CD4-positive, alpha-beta T cell treated with Interleukin-17A for 4 hours (primary cell): Measurements from ENCODE around the gene KLF13.
A peak's percentile ranks its signal among the peaks of the same experiment; 100 is the strongest.

Source experiments
- DNase-seq: peaks from one replicate; pipeline ENCODE4 v3.0.0-alpha.2; 2020; ENCODE audit warnings: mixed read lengths

The KLF13 gene

GRCh38 chr15:31317421-31318327 is 9.0 kb upstream of the KLF13 start:
- no peak for DNase-seq

- no peak for DNase-seq
Measured at GRCh38 chr15:31318429-31318828, 8.2 kb upstream of the KLF13 start.

- DNase-seq, result no peak
Measured at GRCh38 chr15:31320022-31320421, 6.6 kb upstream of the KLF13 start.

- DNase-seq, result no peak
Measured at GRCh38 chr15:31321418-31321817, 5.2 kb upstream of the KLF13 start.

- no peak for DNase-seq
Measured at GRCh38 chr15:31322504-31322903, 4.1 kb upstream of the KLF13 start.

GRCh38 chr15:31323627-31324026 is 3.0 kb upstream of the KLF13 start:
- no peak for DNase-seq

- DNase-seq, result no peak
Measured at GRCh38 chr15:31324186-31324585, 2.4 kb upstream of the KLF13 start.

GRCh38 chr15:31324806-31325594 is 1.6 kb upstream of the KLF13 start:
- no peak for DNase-seq

- DNase-seq, result peak; percentile 81
Measured at GRCh38 chr15:31325595-31326155, 960 bp upstream of the KLF13 start.

GRCh38 chr15:31326875-31327668 is 437 bp downstream of the KLF13 start:
- DNase-seq, result peak; percentile 85

GRCh38 chr15:31327669-31328427 is 1.2 kb downstream of the KLF13 start:
- peak; percentile 87 for DNase-seq

- DNase-seq, result peak; percentile 77
Measured at GRCh38 chr15:31328428-31328968, 1.9 kb downstream of the KLF13 start.

GRCh38 chr15:31328969-31329639 is 2.5 kb downstream of the KLF13 start:
- DNase-seq, result peak; percentile 63

- no peak for DNase-seq
Measured at GRCh38 chr15:31329640-31330010, 3.0 kb downstream of the KLF13 start.

GRCh38 chr15:31330111-31330785 is 3.6 kb downstream of the KLF13 start:
- no peak for DNase-seq

- no peak for DNase-seq
Measured at GRCh38 chr15:31330836-31331235, 4.2 kb downstream of the KLF13 start.

- no peak for DNase-seq
Measured at GRCh38 chr15:31331389-31331788, 4.8 kb downstream of the KLF13 start.

GRCh38 chr15:31332020-31332680 is 5.5 kb downstream of the KLF13 start:
- no peak for DNase-seq

GRCh38 chr15:31332681-31333071 is 6.0 kb downstream of the KLF13 start:
- no peak for DNase-seq

- DNase-seq, result no peak
Measured at GRCh38 chr15:31333119-31333518, 6.5 kb downstream of the KLF13 start.
